Caco-2 (cell line): ENCODE data around the gene DYNC2LI1. TPM values are rescaled to one million over a fixed set of nuclear protein-coding genes. Genes with fewer than 3 reads are reported as not detected.

ENCODE experiments used
- BruUV-seq: library from RNA; stranded (reverse); fragments of 400-500 nt; replicated peaks from 2 replicates; lab custom pipeline; 2021; lab: Mats Ljungman, UMichigan
- CTCF ChIA-PET: fragments of 300-600 bp; sonication (Branson Sonifier 250); formaldehyde crosslinking; loops from one replicate; lab custom pipeline; 2022; ENCODE audit warnings: antibody characterized with exemption; lab: Charles Lee
- POLR2A ChIA-PET: fragments of 300-600 bp; sonication (Branson Sonifier 250); formaldehyde crosslinking; loops from one replicate; lab custom pipeline; 2022; ENCODE audit warnings: antibody characterized with exemption; lab: Charles Lee
- DNase-seq, 2 experiments: peaks; one replicate each; pipeline versions ENCODE4 v3.0.0 to v3.0.0-alpha.2; 2020 to 2022
- H3K27me3 ChIP-seq: replicated peaks from 2 replicates; pipeline ENCODE4 v1.6.0; 2011; ENCODE audit warnings: low read length; ENCODE audit not compliant: control insufficient read depth, insufficient read depth
- H3K36me3 ChIP-seq: 2 replicates; pipeline ENCODE4 v1.5.1; 2011; ENCODE audit warnings: low read length; ENCODE audit not compliant: control insufficient read depth, insufficient read depth
- H3K4me1 ChIP-seq: fragments of 250-450 bp; sonication (Bioruptor Pico); 2 replicates; pipeline ENCODE4 v1.5.1; 2020; ENCODE audit warnings: mild to moderate bottlenecking
- H3K4me3 ChIP-seq: 2 replicates; pipeline ENCODE4 v1.5.1; 2011; ENCODE audit warnings: low read depth, mild to moderate bottlenecking, control low read depth, low read length
- H3K9me3 ChIP-seq: fragments of 250-450 bp; sonication (Bioruptor Pico); 2 replicates; pipeline ENCODE4 v1.5.1; 2020; ENCODE audit warnings: mild to moderate bottlenecking, moderate library complexity
- H3K27ac Mint-ChIP-seq: one replicate; pipeline ENCODE4 v1.8.0; 2022; ENCODE audit warnings: mixed read lengths; ENCODE audit not compliant: unreplicated experiment
- H3K27me3 Mint-ChIP-seq: one replicate; pipeline ENCODE4 v1.8.0; 2022; ENCODE audit warnings: mixed read lengths; ENCODE audit not compliant: insufficient read depth, unreplicated experiment
- H3K36me3 Mint-ChIP-seq: one replicate; pipeline ENCODE4 v1.8.0; 2022; ENCODE audit warnings: mild to moderate bottlenecking, mixed read lengths; ENCODE audit not compliant: insufficient read depth, unreplicated experiment
- H3K4me1 Mint-ChIP-seq: one replicate; pipeline ENCODE4 v1.8.0; 2022; ENCODE audit warnings: low read depth, mixed read lengths; ENCODE audit not compliant: unreplicated experiment
- H3K4me3 Mint-ChIP-seq: one replicate; pipeline ENCODE4 v1.8.0; 2022; ENCODE audit warnings: mild to moderate bottlenecking, moderate library complexity, mixed read lengths; ENCODE audit not compliant: unreplicated experiment
- H3K9me3 Mint-ChIP-seq: one replicate; pipeline ENCODE4 v1.8.0; 2022; ENCODE audit warnings: mixed read lengths; ENCODE audit not compliant: unreplicated experiment
- CTCF ChIP-seq, 2 experiments: fragments of 200-600 bp in 1 of 2; IDR thresholded peaks; 1 replicate in 1 of 2; 2 replicates in 1 of 2; pipeline versions ENCODE4 v1.5.1 to v1.8.0; 2011 to 2022; ENCODE audit warnings: antibody characterized with exemption in 1 of 2, control low read depth in 1 of 2, inconsistent platforms in 1 of 2, low read depth in 1 of 2, low read length in 1 of 2, mild to moderate bottlenecking in 1 of 2, moderate library complexity in 1 of 2; ENCODE audit not compliant: insufficient read depth in 1 of 2, severe bottlenecking in 1 of 2, unreplicated experiment in 1 of 2
- intact Hi-C: fragments of 100-400 bp; cut with micrococcal nuclease; formaldehyde crosslinking; loops from one replicate; pipeline ENCODE4 v1.10.0; 2022; ENCODE audit not compliant: unreplicated experiment
- total RNA-seq: library from RNA; stranded (reverse); gene quantifications from 2 replicates; pipeline ENCODE4 v1.2.3, GENCODE V29; 2022

Gene DYNC2LI1
- total RNA-seq, 1 experiment from 2014 or later, result 8.3 TPM

GRCh38 chr2:43837831-43838559, 64.2 kb downstream of the DYNC2LI1 start:
- CTCF ChIA-PET, result no interaction called here

GRCh38 chr2:43838560-43839267, 64.9 kb downstream of the DYNC2LI1 start, which contains the start of the genes ABCG5 and ABCG8:
TSS of gene ABCG5 (minus strand) at chr2:43838839. CDS start at chr2:43838679, 160 bp downstream.
TSS of gene ABCG8 (plus strand) at chr2:43838971. CDS start at chr2:43839054, 83 bp downstream.
- intact Hi-C loops, result no loop called here
- CTCF ChIA-PET, result no interaction called here
- DNase-seq, result no peak

More at GRCh38 chr2:43837831-43838559, 64.2 kb downstream of the DYNC2LI1 start:
- intact Hi-C loops, result no loop called here
- no peak overlapping the region for H3K4me3 Mint-ChIP-seq
- Histone ChIP-seq H3K4me1 (no peaks in the 10 kb centered on the region), H3K27me3 (no peaks in the 10 kb centered on the region), H3K9me3 (no peaks in the 10 kb centered on the region), H3K36me3 (no peaks in the 10 kb centered on the region), H3K4me3 (no peak overlapping the region)
- TF ChIP-seq CTCF (IDR thresholded peaks at IDR 0.05; ENCODE audit: insufficient read depth in 1 of 2, low read depth in 1 of 2, low read length in 1 of 2, severe bottlenecking in 1 of 2, unreplicated experiment in 1 of 2), result no peak
- H3K9me3 Mint-ChIP-seq, result no peaks in the 10 kb centered on the region
- DNase-seq, result no peak
- POLR2A ChIA-PET, result no interaction called here
- no peak overlapping the region for H3K27ac Mint-ChIP-seq
- H3K36me3 Mint-ChIP-seq, result no peaks in the 10 kb centered on the region
- no peaks in the 10 kb centered on the region for H3K27me3 Mint-ChIP-seq
- H3K4me1 Mint-ChIP-seq, result no peaks in the 10 kb centered on the region
- BruUV-seq, result no TSS peak

More at GRCh38 chr2:43838560-43839267, 64.9 kb downstream of the DYNC2LI1 start, which contains the start of the genes ABCG5 and ABCG8:
- BruUV-seq, result no TSS peak
- Mint-ChIP-seq H3K4me3 (no peak within 1 kb of the TSS), H3K27me3 (no peaks in the 10 kb centered on the region), H3K9me3 (no peaks in the 10 kb centered on the region), H3K36me3 (no peaks in the 10 kb centered on the region), H3K4me1 (no peaks in the 10 kb centered on the region), H3K27ac (no peak within 1 kb of the TSS)
- TF ChIP-seq CTCF (IDR thresholded peaks at IDR 0.05; ENCODE audit: insufficient read depth in 1 of 2, low read depth in 1 of 2, low read length in 1 of 2, severe bottlenecking in 1 of 2, unreplicated experiment in 1 of 2), result no peak
- H3K27me3 ChIP-seq, result no peaks in the 10 kb centered on the region
- no peak within 1 kb of the TSS for H3K4me3 ChIP-seq
- H3K36me3 ChIP-seq, result no peaks in the 10 kb centered on the region
- H3K9me3 ChIP-seq, result no peaks in the 10 kb centered on the region
- POLR2A ChIA-PET, result no interaction called here
- no peaks in the 10 kb centered on the region for H3K4me1 ChIP-seq
